ENCODE measurements around the gene MMAA.
"Not testable (repeated sequence)": the region's sequence is repeated elsewhere in the genome, so short reads cannot be mapped to it uniquely, and the experiment has no call there.

MMAA gene

DNA sequence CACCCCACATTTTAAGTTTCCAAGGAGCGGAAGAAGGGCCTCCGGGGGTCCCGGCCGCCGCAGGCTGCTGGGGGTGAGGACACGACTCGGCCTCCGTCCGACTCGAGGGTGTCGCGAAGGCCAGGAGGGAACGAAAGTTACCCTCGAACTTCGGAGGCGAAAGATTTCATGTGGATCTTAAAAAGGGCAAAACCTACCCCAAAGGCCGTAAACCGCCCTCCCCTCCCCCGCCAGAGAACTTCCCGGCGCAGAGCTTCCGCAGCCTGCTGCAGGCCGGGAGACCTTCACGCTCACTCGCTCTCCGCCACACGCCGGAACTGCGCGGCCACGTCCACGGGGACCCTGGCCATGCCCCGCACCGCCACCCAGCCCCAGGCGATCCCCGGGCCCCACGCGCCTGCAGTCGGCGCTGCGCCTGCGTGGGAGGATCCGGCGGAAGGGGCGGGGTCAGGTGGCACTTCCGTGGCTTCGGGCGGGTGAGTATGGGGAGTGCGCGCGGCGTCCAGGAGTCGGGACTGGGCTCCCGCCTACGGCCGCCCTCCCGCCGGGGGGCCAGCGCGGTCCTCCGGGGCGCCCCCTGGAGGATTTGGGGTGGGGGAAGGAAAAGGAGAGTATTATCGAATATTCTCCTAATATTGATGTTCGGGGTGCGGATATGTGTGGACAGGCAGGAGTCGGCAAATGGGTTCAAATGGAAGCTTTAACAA, at the start of gene MMAA:
Gene MMAA, plus strand, starts transcription at position 454 of the 707 bp plus-strand sequence. CDS start 19,755 bp downstream, outside the sequence.
- TF ChIP-seq ZNF274 (IDR thresholded peaks at IDR 0.05; ENCODE audit: low read depth, low read length) = no peak
- H3K4me3 ChIP-seq (ENCODE audit: low read length) = peak within 1 kb of the TSS; percentile 90

DNA sequence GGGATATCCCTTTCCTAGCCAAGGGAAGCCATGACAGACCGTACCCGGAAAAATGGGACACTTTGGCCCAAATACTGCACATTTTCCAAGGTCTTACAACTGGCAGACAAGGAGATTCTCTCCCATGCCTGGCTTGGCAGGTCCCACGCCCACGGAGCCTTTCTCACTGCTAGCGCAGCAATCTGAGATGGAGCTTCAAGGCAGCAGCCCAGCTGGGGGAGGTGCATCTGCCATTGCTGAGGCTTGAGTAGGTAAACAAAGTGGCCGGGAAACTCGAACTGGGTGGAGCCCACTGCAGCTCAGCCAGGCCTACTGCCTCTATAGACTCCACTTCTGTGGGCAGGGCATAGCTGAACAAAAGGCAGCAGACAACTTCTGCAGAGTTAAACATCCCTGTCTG, 44.6 kb upstream of the MMAA start:
- H3K4me3 ChIP-seq (ENCODE audit: low read length) = not testable (repeated sequence)

DNA sequence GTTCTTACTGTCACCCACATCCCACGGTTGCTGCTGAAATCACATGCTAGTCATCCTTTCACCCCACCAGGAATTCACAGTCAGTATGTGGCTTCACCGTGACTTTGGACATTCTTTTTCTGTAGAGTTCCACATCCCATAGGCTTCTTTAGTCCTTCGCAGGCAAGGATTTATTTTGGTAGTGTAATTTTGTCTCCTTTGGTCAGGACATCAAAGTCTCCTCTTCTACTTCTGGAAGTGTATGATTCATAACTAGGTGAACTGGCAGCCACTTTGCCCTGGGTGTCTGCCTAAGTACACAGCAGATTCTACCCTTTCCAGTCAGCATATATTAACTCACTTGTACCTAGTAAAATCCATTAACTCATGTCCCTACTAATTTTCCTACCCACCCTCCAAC, 38.3 kb upstream of the MMAA start:
- no peak for TF ChIP-seq ZNF274 (IDR thresholded peaks at IDR 0.05; ENCODE audit: low read depth, low read length)
- no peak overlapping the region for H3K4me3 ChIP-seq (ENCODE audit: low read length)

DNA sequence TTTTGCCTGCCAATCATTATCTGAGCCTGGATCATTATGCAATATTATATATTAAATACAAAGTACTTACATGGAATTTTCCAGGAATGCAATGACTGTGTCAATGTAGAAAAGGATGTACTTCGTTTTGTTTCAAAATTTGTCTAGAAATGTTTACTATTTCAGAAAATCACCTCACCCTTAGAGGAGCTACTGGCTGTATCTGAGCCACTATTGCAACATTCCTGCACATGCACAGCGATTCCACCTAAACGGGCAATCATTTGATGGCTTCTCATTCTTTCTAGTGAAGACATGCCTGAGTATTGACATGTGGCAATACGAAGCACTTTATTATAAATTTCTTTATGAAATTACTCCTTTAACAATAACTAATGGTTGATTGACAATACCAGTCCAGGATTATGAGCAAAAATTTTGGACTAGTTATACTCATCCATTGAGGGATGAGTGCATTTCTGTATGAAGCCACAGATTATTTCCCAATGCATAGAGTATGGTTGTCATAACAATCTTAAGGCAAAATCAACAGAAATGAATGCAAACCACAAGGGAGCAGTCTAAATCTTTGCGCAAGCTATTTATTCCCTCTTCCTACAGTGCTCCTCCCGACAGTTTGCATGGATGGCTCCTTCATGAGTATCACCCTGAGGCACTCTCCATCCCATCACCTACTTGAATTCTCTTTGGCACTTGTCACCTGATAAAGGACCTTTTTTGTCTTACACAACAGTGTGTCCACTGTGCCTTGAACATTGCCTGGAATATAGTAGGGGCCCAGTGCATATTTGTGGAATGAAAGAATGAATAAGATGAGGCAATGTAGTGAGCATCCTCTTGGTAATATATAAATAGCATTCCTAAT, 35.8 kb upstream of the MMAA start:
- no peak overlapping the region for H3K4me3 ChIP-seq (ENCODE audit: low read length)
- no peak for TF ChIP-seq ZNF274 (IDR thresholded peaks at IDR 0.05; ENCODE audit: low read depth, low read length)

DNA sequence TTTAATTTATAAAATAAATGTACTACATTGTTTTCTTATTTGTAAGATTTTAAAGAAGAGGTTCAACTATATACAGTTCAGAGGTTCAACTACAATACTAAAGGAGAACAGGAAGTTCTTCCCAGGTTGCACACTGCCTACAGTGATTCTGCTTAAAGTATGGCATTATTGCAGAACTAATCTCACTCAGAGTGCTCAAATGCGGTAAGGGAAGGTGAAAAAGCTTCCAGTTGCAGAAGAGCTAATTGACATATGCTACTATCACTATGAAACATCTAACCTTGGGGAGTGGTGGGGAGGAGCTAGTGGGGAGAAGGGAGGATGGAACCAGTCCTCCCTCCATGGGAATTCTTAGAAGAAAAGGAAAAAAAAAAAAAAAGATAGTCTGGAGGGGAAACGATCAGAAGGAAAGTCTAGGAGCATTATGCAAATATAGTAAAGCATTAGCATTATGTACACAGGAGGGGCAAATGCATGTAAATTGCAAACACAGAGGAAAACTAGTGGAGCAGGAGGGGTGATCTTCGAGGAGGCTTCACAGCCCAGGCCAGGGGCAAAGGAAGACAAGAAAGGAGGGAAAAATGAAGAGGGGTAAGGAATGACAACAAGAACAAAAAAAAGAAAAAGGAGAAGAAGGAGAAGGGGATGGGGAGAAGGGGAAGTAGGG, 32.0 kb upstream of the MMAA start:
- H3K4me3 ChIP-seq (ENCODE audit: low read length) = no peak overlapping the region
- no peak for TF ChIP-seq ZNF274 (IDR thresholded peaks at IDR 0.05; ENCODE audit: low read depth, low read length)

DNA sequence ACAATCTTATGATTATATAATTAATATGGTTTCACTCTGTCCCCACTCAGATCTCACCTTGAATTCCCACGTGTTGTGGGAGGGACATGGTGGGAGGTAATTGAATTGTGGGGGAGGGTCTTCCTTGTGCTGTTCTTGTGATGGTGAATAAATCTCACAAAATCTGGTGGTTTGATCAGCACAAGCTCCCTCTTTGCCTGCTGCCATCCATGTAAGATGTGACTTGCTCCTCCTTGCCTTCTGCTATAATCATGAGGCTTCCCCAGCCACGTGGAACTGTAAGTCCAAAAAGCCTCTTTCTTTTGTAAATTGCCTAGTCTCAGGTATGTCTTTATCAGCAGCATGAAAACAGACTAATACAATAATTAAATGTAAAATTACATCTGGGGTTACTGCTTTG, 29.8 kb upstream of the MMAA start:
- H3K4me3 ChIP-seq (ENCODE audit: low read length) = not testable (repeated sequence)

DNA sequence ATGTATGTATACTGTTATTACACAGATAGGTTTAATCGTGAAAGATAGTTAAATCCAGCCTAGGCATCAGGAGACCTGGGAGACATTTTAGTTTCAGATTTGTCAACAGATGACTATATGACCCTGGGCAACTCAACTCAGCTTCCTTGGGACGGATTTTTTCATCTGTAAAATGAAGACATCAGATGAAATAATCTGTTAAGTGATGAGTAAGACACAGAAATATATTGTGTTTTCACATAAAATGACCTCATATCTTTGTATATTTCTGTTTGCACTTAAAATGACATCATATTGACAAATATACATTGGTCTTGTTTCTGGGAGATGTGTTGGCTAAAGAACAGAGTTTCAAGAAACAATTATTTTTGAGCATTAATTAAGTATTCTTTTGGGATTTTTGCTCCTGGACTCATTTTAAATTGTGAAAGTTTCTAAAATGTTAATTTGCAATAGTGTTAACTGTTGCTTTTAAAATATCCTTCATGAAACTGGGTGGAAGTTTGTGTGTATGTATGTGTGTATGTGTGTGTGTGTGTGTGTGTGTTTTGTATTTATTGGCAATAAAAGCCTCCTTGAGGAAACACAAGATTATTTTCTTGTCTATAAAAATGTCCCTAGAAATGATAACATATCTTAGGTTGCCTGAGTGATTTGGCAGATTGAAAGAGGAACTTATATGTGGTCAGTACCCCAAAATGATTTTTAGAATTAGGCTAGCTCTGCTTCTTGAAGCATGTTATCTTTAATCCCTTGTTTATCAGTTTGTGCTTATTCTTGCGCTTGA, 29.1 kb upstream of the MMAA start:
- no peak for TF ChIP-seq ZNF274 (IDR thresholded peaks at IDR 0.05; ENCODE audit: low read depth, low read length)

DNA sequence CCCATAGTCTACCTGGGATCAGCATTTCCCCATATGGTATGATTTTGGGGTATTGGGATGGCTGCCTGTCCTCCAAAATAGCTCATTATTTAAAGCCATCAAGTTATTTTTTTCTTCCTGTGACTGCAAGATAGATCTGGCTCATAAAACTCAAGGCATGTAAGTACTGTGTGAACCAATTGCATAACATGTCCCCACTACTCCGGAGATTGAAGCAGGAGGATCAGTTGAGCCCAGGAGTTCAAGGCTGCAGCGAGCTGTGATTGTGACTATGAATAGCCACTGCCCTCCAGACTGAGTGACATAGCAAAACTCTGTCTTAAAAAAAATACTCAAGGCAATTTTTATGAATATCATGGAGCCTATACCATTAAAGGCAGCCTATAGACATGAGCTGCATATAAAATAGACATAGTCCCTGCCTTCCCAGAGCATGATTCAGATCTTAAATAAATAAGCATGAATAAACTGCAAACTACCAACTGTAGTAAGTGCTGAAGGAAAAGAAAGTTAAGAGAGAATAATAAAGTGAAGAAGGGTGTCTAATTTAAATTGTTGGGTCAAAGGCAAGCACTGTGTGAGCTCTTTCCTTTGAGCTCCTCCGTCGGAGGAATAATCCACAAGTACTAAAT, 16.9 kb upstream of the MMAA start:
- H3K4me3 ChIP-seq (ENCODE audit: low read length) = no peak overlapping the region
- TF ChIP-seq ZNF274 (IDR thresholded peaks at IDR 0.05; ENCODE audit: low read depth, low read length) = no peak

More for the DNA sequence above, 29.1 kb upstream of the MMAA start:
- H3K4me3 ChIP-seq (ENCODE audit: low read length) = no peak overlapping the region

DNA sequence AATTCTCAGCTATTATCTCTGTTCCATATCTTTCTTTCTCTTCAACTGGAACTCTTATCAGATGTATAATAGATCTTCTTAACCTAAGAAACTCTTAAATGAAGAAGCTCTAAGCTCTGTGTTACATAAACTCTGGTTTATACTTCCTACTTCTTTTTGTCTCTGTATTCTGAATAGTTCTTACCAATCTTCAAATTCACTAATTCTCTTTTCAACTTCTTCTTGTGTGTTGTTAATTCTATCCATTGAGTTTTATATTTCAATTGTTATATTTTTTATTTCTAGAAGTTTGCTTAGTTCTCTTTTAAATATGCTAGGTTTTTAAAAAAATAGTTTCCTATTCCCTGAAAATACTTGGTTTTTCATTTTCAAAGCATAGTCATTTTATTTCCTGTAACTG, 13.2 kb upstream of the MMAA start:
- no peak overlapping the region for H3K4me3 ChIP-seq (ENCODE audit: low read length)
- no peak for TF ChIP-seq ZNF274 (IDR thresholded peaks at IDR 0.05; ENCODE audit: low read depth, low read length)

DNA sequence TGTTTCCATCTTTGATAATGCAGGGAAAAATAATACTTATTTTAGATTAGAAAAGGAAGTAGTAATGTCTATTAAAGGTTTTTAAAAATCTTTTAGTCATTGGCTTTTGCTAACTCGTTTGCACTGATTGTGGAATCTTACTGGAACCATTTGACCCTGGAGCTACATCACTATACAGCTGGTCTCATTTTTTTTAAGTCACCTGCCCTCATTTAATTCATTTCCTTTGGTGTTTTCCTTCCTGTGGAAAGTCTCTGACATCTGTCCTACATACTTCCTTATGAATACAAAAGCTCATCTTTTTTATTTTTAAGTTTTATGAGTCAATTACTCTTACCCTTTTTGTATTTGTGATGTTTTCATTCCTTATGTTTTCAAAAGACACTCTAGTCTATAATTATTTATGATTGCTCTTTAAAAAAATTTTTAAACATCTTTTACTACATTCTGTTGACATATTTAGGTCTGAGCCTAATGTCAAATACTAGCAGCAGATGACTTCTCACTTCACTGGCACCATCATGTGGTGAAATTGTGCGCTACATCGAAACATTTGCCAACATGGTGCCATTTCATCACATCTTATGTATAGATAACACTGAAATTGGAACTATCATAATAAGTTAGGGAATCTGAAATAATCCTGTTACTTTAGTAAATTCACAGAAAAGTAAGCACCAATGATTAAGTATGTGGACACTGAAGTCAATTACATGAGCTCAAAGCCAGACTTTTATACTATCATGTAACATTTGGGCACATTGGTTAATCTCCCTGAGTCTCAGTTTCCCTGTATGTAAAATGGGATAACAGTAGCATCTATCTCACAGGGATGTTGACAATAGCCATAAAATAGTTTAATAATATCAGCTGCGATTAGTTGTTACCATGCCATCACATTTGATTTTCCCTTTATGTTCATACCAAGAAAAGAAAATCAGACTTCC, 9.4 kb upstream of the MMAA start:
- TF ChIP-seq ZNF274 (IDR thresholded peaks at IDR 0.05; ENCODE audit: low read depth, low read length) = no peak
- no peak overlapping the region for H3K4me3 ChIP-seq (ENCODE audit: low read length)

DNA sequence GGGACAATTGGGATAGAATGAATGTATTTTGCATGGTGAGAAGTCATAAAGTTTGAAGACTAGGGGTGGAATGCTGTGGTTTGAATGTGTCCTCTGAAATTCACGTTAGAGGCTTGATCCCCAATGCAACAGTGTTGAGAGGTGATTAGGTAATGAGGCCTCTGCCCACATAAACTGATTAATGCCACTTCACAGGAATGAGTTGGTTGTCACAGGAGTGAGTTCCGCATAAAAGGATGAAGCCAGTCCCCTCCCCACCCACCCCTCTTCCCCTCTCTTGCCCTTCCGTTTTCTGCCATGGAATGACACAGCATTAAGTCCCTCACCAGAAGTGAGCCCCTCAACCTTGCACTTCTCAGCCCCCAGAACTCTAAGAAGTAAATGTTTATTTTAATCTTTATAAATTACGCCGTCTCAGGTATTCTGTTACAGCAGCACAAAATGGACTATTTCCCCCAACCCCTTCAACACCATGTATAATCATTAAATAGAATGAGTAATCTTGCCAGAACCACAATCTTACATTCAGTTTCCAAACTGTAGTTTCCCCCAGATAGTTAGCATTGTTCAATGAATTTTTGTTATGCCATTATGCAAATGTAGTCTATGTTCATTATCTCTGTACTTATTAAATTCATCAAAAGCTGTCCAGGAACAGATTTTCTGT, 5.5 kb upstream of the MMAA start:
- TF ChIP-seq ZNF274 (IDR thresholded peaks at IDR 0.05; ENCODE audit: low read depth, low read length) = no peak
- H3K4me3 ChIP-seq (ENCODE audit: low read length) = no peak overlapping the region; the same call in 1 of the 2 replicates

DNA sequence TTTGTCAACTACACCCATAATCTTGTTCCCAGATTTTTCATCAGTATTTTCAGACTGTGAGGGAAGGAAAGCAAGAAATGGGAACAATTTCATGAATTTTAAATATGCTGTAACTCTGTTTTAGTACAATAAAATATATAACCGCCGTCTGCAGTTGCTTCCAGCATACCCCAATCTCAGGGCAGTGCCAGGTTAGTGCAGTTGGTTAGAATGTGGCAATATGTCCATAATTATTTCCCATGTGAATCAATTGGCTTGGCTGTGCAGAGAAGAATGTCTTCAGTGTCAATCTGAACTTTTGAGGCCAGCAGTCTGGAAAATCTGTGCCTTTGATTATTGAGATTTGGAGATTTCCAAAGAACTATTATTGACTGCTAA, 5.0 kb upstream of the MMAA start:
- no peak overlapping the region for H3K4me3 ChIP-seq (ENCODE audit: low read length)
- no peak for TF ChIP-seq ZNF274 (IDR thresholded peaks at IDR 0.05; ENCODE audit: low read depth, low read length)
